Suprapubic skin (tissue), 4 donors: ENCODE measurements around the gene AHRR. TPM values are rescaled to one million over a fixed set of nuclear protein-coding genes. Genes with fewer than 3 reads are reported as not detected.

Experiments used
- DNase-seq, 2 donors: peaks; one replicate each; pipeline ENCODE4 v3.0.0-alpha.2; 2019; ENCODE audit warnings: low spot score in 2 of 2
- H3K27ac ChIP-seq: fragments of 200-600 bp; sonication (generic); one replicate; pipeline ENCODE4 v1.5.1; 2019
- H3K27me3 ChIP-seq: fragments of 200-600 bp; sonication (generic); one replicate; pipeline ENCODE4 v1.5.1; 2019
- H3K36me3 ChIP-seq: fragments of 200-600 bp; sonication (generic); one replicate; pipeline ENCODE4 v1.5.1; 2019
- H3K4me1 ChIP-seq: fragments of 200-600 bp; sonication (generic); one replicate; pipeline ENCODE4 v1.5.1; 2019
- H3K4me3 ChIP-seq: fragments of 200-600 bp; sonication (generic); one replicate; pipeline ENCODE4 v1.5.1; 2019; ENCODE audit warnings: mild to moderate bottlenecking
- H3K9me3 ChIP-seq: fragments of 200-600 bp; sonication (generic); one replicate; pipeline ENCODE4 v1.5.1; 2019
- EP300 ChIP-seq: sonication (generic); formaldehyde crosslinking; IDR thresholded peaks from one replicate; pipeline ENCODE4 v1.6.1; 2017; ENCODE audit warnings: antibody characterized with exemption
- POLR2A ChIP-seq, 2 donors: fragments of 450-650 bp; IDR thresholded peaks; one replicate each; pipeline ENCODE4 v1.6.1; 2017; ENCODE audit warnings: antibody characterized with exemption in 2 of 2, mild to moderate bottlenecking in 2 of 2, moderate library complexity in 2 of 2
- POLR2AphosphoS5 ChIP-seq, 3 donors: sonication (generic); formaldehyde crosslinking; IDR thresholded peaks; one replicate each; pipeline ENCODE4 v1.6.1; 2017; ENCODE audit warnings: antibody characterized with exemption in 3 of 3
- WGBS: methylation state at CpG from one replicate; pipeline ENCODE4 v1.1.5; 2018; 5-methylcytosine and 5-hydroxymethylcytosine counted together
- total RNA-seq, 4 donors: library from RNA; depleted of rRNA; stranded (reverse); fragments of >200 nt; gene quantifications; one replicate each; pipeline ENCODE4 v1.1.0, GENCODE V29; 2016
- TF ChIP-seq, protein P1 (sequence below), 2 donors: fragments of 200-600 bp in 1 of 2; fragments of 450-650 bp in 1 of 2; sonication (generic) in 1 of 2; IDR thresholded peaks; one replicate each; pipeline ENCODE4 v1.5.1; 2016 to 2019; ENCODE audit warnings: antibody characterized with exemption in 2 of 2, mild to moderate bottlenecking in 1 of 2, moderate library complexity in 1 of 2

Gene AHRR
- total RNA-seq, 4 donors from 2014 or later = 3.0 to 10.7 (median 4.2) TPM

- H3K4me3 ChIP-seq = peak overlapping the region; percentile 84
- no peaks in the 10 kb centered on the region for H3K9me3 ChIP-seq
- peaks cover 22% of the 10 kb centered on the region for H3K36me3 ChIP-seq
- 68% methylated on average over 8 of the region's 8 CpGs for WGBS
- peak in 1 of 2 donors; percentile 48 for DNase-seq
- no peaks in the 10 kb centered on the region for H3K27me3 ChIP-seq
- TF ChIP-seq EP300 = no peak
- H3K27ac ChIP-seq = no peak overlapping the region
- H3K4me1 ChIP-seq = peaks cover 37% of the 10 kb centered on the region
Measured at GRCh38 chr5:444226-444625, 122.7 kb downstream of the AHRR start.

GRCh38 chr5:445591-445990 is 124.1 kb downstream of the AHRR start:
- H3K4me1 ChIP-seq = peaks cover 37% of the 10 kb centered on the region
- WGBS = 96% methylated on average over 8 of the region's 10 CpGs
- peaks cover 36% of the 10 kb centered on the region for H3K36me3 ChIP-seq
- TF ChIP-seq POLR2A (IDR thresholded peaks at IDR 0.05) (no peak), EP300 (no peak), POLR2AphosphoS5 (IDR thresholded peaks at IDR 0.05) (no peak)
- TF ChIP-seq, protein P1, sequence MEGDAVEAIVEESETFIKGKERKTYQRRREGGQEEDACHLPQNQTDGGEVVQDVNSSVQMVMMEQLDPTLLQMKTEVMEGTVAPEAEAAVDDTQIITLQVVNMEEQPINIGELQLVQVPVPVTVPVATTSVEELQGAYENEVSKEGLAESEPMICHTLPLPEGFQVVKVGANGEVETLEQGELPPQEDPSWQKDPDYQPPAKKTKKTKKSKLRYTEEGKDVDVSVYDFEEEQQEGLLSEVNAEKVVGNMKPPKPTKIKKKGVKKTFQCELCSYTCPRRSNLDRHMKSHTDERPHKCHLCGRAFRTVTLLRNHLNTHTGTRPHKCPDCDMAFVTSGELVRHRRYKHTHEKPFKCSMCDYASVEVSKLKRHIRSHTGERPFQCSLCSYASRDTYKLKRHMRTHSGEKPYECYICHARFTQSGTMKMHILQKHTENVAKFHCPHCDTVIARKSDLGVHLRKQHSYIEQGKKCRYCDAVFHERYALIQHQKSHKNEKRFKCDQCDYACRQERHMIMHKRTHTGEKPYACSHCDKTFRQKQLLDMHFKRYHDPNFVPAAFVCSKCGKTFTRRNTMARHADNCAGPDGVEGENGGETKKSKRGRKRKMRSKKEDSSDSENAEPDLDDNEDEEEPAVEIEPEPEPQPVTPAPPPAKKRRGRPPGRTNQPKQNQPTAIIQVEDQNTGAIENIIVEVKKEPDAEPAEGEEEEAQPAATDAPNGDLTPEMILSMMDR (IDR thresholded peaks at IDR 0.05) = no peak
- no peak overlapping the region for H3K4me3 ChIP-seq
- no peak overlapping the region for H3K27ac ChIP-seq
- no peaks in the 10 kb centered on the region for H3K9me3 ChIP-seq
- H3K27me3 ChIP-seq = no peaks in the 10 kb centered on the region
- peak; percentile 31 to 74 for DNase-seq

DNA sequence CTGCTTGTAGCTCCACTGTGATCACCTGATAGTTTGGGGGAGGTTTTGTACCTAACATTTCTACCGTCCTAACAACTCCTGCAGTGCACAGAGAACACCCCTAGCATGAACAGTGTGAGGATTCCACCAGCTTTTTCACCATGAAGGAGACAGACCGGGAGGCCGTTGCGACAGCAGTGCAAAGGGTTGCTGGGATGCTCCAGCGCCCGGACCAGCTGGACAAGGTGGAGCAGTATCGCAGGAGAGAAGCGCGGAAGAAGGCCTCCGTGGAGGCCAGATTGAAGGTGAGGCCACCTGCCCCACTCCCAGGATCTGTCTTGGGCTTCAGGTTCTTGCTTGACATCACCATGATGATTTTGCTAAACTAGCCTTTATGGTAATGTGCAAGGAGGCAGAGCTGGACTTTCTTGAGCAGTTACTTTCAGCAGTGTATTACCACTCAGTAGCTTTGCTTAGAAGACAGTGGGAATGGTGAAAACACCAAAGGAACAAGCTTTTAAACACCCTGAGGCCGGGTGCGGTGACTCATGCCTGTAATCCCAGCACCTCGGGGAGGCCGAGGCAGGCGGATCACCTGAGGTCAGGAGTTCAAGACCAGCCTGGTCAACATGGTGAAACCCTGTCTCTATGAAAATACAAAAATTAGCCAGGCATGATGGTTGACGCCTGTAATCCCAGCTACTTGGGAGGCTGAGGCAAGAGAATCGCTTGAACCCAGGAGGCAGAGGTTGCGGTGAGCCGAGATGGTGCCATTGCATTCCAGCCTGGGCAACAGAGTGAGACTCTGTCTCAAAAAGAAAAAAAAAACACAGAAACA is 124.8 kb downstream of the AHRR start:
- Histone ChIP-seq H3K36me3 (peaks cover 41% of the 10 kb centered on the region), H3K4me3 (no peak overlapping the region), H3K4me1 (peaks cover 37% of the 10 kb centered on the region), H3K27me3 (no peaks in the 10 kb centered on the region), H3K27ac (no peak overlapping the region), H3K9me3 (peaks cover under 1% of the 10 kb centered on the region)
- TF ChIP-seq, protein P1 (IDR thresholded peaks at IDR 0.05) = no peak
- TF ChIP-seq POLR2AphosphoS5 (IDR thresholded peaks at IDR 0.05) = no peak
- no peak for TF ChIP-seq POLR2A (IDR thresholded peaks at IDR 0.05)
- TF ChIP-seq EP300 = no peak
- WGBS = 79% methylated on average over 16 of the region's 19 CpGs
- peak; percentile 47 to 53 for DNase-seq

GRCh38 chr5:446883-447263 is 125.4 kb downstream of the AHRR start:
- Histone ChIP-seq H3K4me3 (no peak overlapping the region), H3K27me3 (no peaks in the 10 kb centered on the region), H3K27ac (no peak overlapping the region), H3K36me3 (peaks cover 47% of the 10 kb centered on the region), H3K4me1 (peaks cover 36% of the 10 kb centered on the region), H3K9me3 (peaks cover 6% of the 10 kb centered on the region)
- WGBS = 48% methylated on average over 7 of the region's 7 CpGs
- DNase-seq = peak; percentile 41 to 57
- TF ChIP-seq EP300 (no peak), POLR2A (IDR thresholded peaks at IDR 0.05) (no peak)
- TF ChIP-seq, protein P1 (IDR thresholded peaks at IDR 0.05) = peak; percentile 20 to 43

DNA sequence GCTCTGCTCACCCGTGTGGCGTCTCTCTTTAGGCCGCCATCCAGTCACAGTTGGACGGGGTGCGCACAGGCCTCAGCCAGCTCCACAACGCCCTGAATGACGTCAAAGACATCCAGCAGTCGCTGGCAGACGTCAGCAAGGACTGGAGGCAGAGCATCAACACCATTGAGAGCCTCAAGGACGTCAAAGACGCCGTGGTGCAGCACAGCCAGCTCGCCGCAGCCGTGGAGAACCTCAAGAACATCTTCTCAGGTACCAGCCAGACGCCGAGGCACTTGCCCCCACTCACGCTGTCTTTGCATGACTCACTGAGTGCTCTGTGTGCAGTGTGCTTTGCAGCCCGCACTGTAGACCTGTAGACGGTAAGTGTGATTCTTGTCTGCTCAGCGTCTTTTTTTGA is 126.0 kb downstream of the AHRR start:
- Histone ChIP-seq H3K4me1 (peaks cover 30% of the 10 kb centered on the region), H3K4me3 (no peak overlapping the region), H3K27ac (no peak overlapping the region), H3K36me3 (peaks cover 53% of the 10 kb centered on the region), H3K9me3 (peaks cover 12% of the 10 kb centered on the region), H3K27me3 (no peaks in the 10 kb centered on the region)
- no peak for TF ChIP-seq POLR2AphosphoS5 (IDR thresholded peaks at IDR 0.05)
- TF ChIP-seq POLR2A (IDR thresholded peaks at IDR 0.05) = no peak
- no peak for TF ChIP-seq EP300
- 86% methylated on average over 13 of the region's 21 CpGs for WGBS
- DNase-seq = peak; percentile 40 to 70

DNA sequence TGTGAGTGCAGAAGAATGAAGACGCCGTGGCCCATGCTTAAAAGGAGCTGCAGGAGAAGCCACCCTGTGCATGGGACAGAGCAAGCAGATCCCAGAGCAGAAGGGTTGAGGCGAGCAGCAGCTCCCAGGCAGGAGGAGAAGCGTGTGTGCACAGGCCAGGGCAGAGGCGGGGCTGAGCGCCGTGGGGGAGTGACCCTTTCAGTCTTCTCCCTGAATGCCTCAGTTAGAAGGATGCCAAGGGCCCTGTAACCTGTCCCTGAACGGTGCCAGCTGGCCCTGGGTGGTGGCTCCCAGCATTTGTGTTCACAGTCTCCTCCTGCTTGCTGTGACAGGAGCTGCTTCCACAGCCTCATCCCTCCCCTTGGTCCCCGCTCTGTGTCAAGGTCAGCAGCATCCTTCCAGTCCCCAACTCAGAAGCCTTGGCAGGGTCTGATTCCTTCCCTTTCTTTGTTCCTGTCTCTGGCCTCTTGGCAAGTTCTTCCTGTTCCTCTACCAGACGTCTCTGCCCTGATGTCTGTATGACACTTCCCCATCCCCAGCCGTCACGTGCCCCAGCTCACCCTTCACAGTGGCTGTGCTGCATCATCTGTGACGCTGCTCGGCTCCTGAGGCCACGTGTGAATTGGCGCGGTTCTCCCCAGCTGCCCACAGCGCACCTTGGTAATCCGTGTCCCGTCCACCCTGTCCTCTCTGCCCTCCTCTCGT is 126.7 kb downstream of the AHRR start:
- peaks cover 61% of the 10 kb centered on the region for H3K36me3 ChIP-seq

More for the DNA sequence above, 126.7 kb downstream of the AHRR start:
- Histone ChIP-seq H3K9me3 (peaks cover 16% of the 10 kb centered on the region), H3K27ac (no peak overlapping the region), H3K4me1 (peaks cover 28% of the 10 kb centered on the region), H3K27me3 (no peaks in the 10 kb centered on the region), H3K4me3 (no peak overlapping the region)
- no peak for TF ChIP-seq POLR2A (IDR thresholded peaks at IDR 0.05)
- TF ChIP-seq, protein P1 (IDR thresholded peaks at IDR 0.05) = peak in 1 of 2 donors; percentile 3
- TF ChIP-seq EP300 = no peak
- peak; percentile 75 to 77 for DNase-seq
- 77% methylated on average over 21 of the region's 21 CpGs for WGBS
